ENCODE data around the gene MAOA.
A peak's percentile ranks its signal among the peaks of the same experiment; 100 is the strongest.
"Not testable (repeated sequence)": the region's sequence is repeated elsewhere in the genome, so short reads cannot be mapped to it uniquely, and the experiment has no call there.

The MAOA gene

GRCh38 chrX:43656005-43656494, at the start of gene MAOA:
Gene MAOA (plus strand): TSS chrX:43656299. CDS start chrX:43656342, 43 bp downstream.
- DNase-seq = peak in 55 of 58 donors; percentile 0 to 76 (median 38)

GRCh38 chrX:43612400-43612799, 43.7 kb upstream of the MAOA start:
- no peak for DNase-seq

GRCh38 chrX:43615660-43616059, 40.4 kb upstream of the MAOA start:
- peak in 12 of 58 donors; percentile 0 to 47 (median 4) for DNase-seq

GRCh38 chrX:43618366-43619205, 37.5 kb upstream of the MAOA start:
- DNase-seq = no peak

- DNase-seq = not testable (repeated sequence)
These were observed 36.2 kb upstream of the MAOA start for GRCh38 chrX:43619861-43620260.

- no peak for DNase-seq
These were observed 29.0 kb upstream of the MAOA start for GRCh38 chrX:43627147-43627546.

- DNase-seq = no peak
These were observed 28.4 kb upstream of the MAOA start for GRCh38 chrX:43627669-43628068.

- DNase-seq = no peak
These were observed 26.9 kb upstream of the MAOA start for GRCh38 chrX:43629229-43629628.

GRCh38 chrX:43631841-43632240, 24.3 kb upstream of the MAOA start:
- DNase-seq = no peak

GRCh38 chrX:43633081-43633480, 23.0 kb upstream of the MAOA start:
- DNase-seq = no peak

- no peak for DNase-seq
These were observed 22.3 kb upstream of the MAOA start for GRCh38 chrX:43633757-43634156.

- no peak for DNase-seq
These were observed 15.6 kb upstream of the MAOA start for GRCh38 chrX:43640482-43640881.

GRCh38 chrX:43641691-43642090, 14.4 kb upstream of the MAOA start:
- DNase-seq = no peak

- no peak for DNase-seq
These were observed 12.9 kb upstream of the MAOA start for GRCh38 chrX:43643201-43643600.

- DNase-seq = no peak
These were observed 12.4 kb upstream of the MAOA start for GRCh38 chrX:43643662-43644061.

- no peak for DNase-seq
These were observed 11.9 kb upstream of the MAOA start for GRCh38 chrX:43644124-43644701.

- DNase-seq = no peak
These were observed 9.3 kb upstream of the MAOA start for GRCh38 chrX:43646800-43647199.

- DNase-seq = peak; percentile 28 to 93 (median 84)
These were observed 1.5 kb upstream of the MAOA start for GRCh38 chrX:43654431-43655150.

- DNase-seq = peak in 36 of 58 donors; percentile 3 to 62 (median 26)
These were observed 721 bp upstream of the MAOA start for GRCh38 chrX:43655151-43656004.

- no peak for DNase-seq
These were observed 1.6 kb downstream of the MAOA start for GRCh38 chrX:43657671-43658070.

All from anterior cingulate cortex (tissue), 58 donors.